GM18499 (cell line): ENCODE measurements around the gene FMN1.

Source experiments
- ATAC-seq: cut with Tn5 transposase; IDR thresholded peaks from one replicate; pipeline ENCODE4 v1.9.1; 2021; ENCODE audit warnings: moderate number of reproducible peaks; ENCODE audit not compliant: insufficient read depth, unreplicated experiment

Gene FMN1

GRCh38 chr15:32943711-32944110, 250.8 kb downstream of the FMN1 start:
- no peak for ATAC-seq

GRCh38 chr15:32942401-32942841, 252.1 kb downstream of the FMN1 start:
- no peak for ATAC-seq

GRCh38 chr15:32941823-32942222, 252.7 kb downstream of the FMN1 start:
- ATAC-seq = no peak

- ATAC-seq = no peak
These were observed 257.5 kb downstream of the FMN1 start for GRCh38 chr15:32936976-32937375.

GRCh38 chr15:32936283-32936918, 258.1 kb downstream of the FMN1 start:
- ATAC-seq = no peak

- no peak for ATAC-seq
These were observed 259.4 kb downstream of the FMN1 start for GRCh38 chr15:32935139-32935538.

- ATAC-seq = no peak
These were observed 261.3 kb downstream of the FMN1 start for GRCh38 chr15:32933236-32933635.

GRCh38 chr15:32928876-32929275, 265.6 kb downstream of the FMN1 start:
- ATAC-seq = no peak

GRCh38 chr15:32927124-32927523, 267.4 kb downstream of the FMN1 start:
- no peak for ATAC-seq

GRCh38 chr15:32923176-32923575, 271.3 kb downstream of the FMN1 start:
- no peak for ATAC-seq

- no peak for ATAC-seq
These were observed 272.0 kb downstream of the FMN1 start for GRCh38 chr15:32922541-32922940.

- no peak for ATAC-seq
These were observed 274.6 kb downstream of the FMN1 start for GRCh38 chr15:32919749-32920414.

- no peak for ATAC-seq
These were observed 276.0 kb downstream of the FMN1 start for GRCh38 chr15:32918547-32918946.

GRCh38 chr15:32910839-32911238, 283.7 kb downstream of the FMN1 start:
- ATAC-seq = no peak

- ATAC-seq = no peak
These were observed 285.1 kb downstream of the FMN1 start for GRCh38 chr15:32909431-32909830.

- ATAC-seq = no peak
These were observed 285.6 kb downstream of the FMN1 start for GRCh38 chr15:32908872-32909271.

GRCh38 chr15:32908135-32908801, 286.2 kb downstream of the FMN1 start:
- peak; percentile 79 for ATAC-seq

- ATAC-seq = no peak
These were observed 289.0 kb downstream of the FMN1 start for GRCh38 chr15:32905481-32905880.

GRCh38 chr15:32904448-32904847, 290.1 kb downstream of the FMN1 start:
- ATAC-seq = no peak

GRCh38 chr15:32903591-32904290, 290.8 kb downstream of the FMN1 start:
- no peak for ATAC-seq

GRCh38 chr15:32901995-32902394, 292.5 kb downstream of the FMN1 start:
- no peak for ATAC-seq
